ENCODE results near the gene FBH1. TPM values are rescaled to one million over a fixed set of nuclear protein-coding genes. Genes with fewer than 3 reads are reported as not detected.

FBH1 gene
- total and polyA plus RNA-seq, 12 donors, result 57.8 to 134 (median 76.0) TPM

- Histone ChIP-seq H3K27me3 (no peaks in the 10 kb centered on the region), H3K4me3 (no peak overlapping the region), H3K27ac (no peak overlapping the region), H3K4me1 (peaks cover 0 to 4% (median 0%) of the 10 kb centered on the region in 9 donors), H3K36me3 (no peaks in the 10 kb centered on the region), H3K9me3 (no peaks in the 10 kb centered on the region)
- DNase-seq, result no peak
- WGBS, 2 donors, result 88 to 90% methylated on average over 18 of the region's 18 CpGs
- ATAC-seq, result no peak
- intact Hi-C loops (cut with DNase I), result no loop called here
- TF ChIP-seq CTCF (IDR thresholded peaks at IDR 0.05), result no peak
These were observed 33.9 kb upstream of the FBH1 start for GRCh38 chr10:5855979-5856700.

GRCh38 chr10:5856701-5857004 is 33.4 kb upstream of the FBH1 start:
- 66 to 68% methylated on average over 7 of the region's 7 CpGs for WGBS, 2 donors

GRCh38 chr10:5858811-5859210 is 31.2 kb upstream of the FBH1 start:
- WGBS, 2 donors, result 90 to 93% methylated on average over 5 of the region's 5 CpGs
- no peaks in the 10 kb centered on the region for H3K4me1 ChIP-seq
- no peak for TF ChIP-seq CTCF (IDR thresholded peaks at IDR 0.05)
- no peak overlapping the region for H3K27ac ChIP-seq
- H3K27me3 ChIP-seq, result no peaks in the 10 kb centered on the region
- intact Hi-C loops (cut with DNase I), result no loop called here
- H3K9me3 ChIP-seq, result no peaks in the 10 kb centered on the region
- ATAC-seq (no peak), DNase-seq (no peak)
- H3K36me3 ChIP-seq, result peaks cover 0 to 6% (median 0%) of the 10 kb centered on the region in 9 donors
- H3K4me3 ChIP-seq, result no peak overlapping the region

More at GRCh38 chr10:5856701-5857004, 33.4 kb upstream of the FBH1 start:
- peaks cover 0 to 4% (median 0%) of the 10 kb centered on the region in 9 donors for H3K4me1 ChIP-seq
- ATAC-seq (no peak), DNase-seq (no peak)
- H3K27ac ChIP-seq, result no peak overlapping the region
- TF ChIP-seq CTCF (IDR thresholded peaks at IDR 0.05), result no peak
- H3K4me3 ChIP-seq, result no peak overlapping the region
- no peaks in the 10 kb centered on the region for H3K36me3 ChIP-seq
- H3K9me3 ChIP-seq, result no peaks in the 10 kb centered on the region
- no peaks in the 10 kb centered on the region for H3K27me3 ChIP-seq
- intact Hi-C loops (cut with DNase I), result no loop called here

- WGBS, 2 donors, result 86 to 87% methylated on average over 7 of the region's 7 CpGs
- ATAC-seq (no peak), DNase-seq (no peak)
- Histone ChIP-seq H3K36me3 (peaks cover 0 to 6% (median 0%) of the 10 kb centered on the region in 9 donors), H3K9me3 (no peaks in the 10 kb centered on the region), H3K4me3 (no peak overlapping the region), H3K4me1 (no peaks in the 10 kb centered on the region), H3K27me3 (no peaks in the 10 kb centered on the region), H3K27ac (no peak overlapping the region)
- intact Hi-C loops (cut with DNase I), result no loop called here
- TF ChIP-seq CTCF (IDR thresholded peaks at IDR 0.05), result no peak
These were observed 30.0 kb upstream of the FBH1 start for GRCh38 chr10:5860066-5860465.
